Naive thymus-derived CD4-positive, alpha-beta T cell (primary cell): ENCODE results near the gene TUBGCP2. TPM values are rescaled to one million over a fixed set of nuclear protein-coding genes. Genes with fewer than 3 reads are reported as not detected.

Experiments used
- ATAC-seq: fragments of 150-1000 bp; cut with Tn5 transposase; 2 replicates; pipeline ENCODE4 v1.10.0; 2021; ENCODE audit warnings: mild to moderate bottlenecking, moderate library complexity
- CTCF ChIA-PET: fragments of 350-600 bp; sonication (Branson Sonifier 250); formaldehyde crosslinking; loops from one replicate; lab custom pipeline; 2021; ENCODE audit warnings: antibody characterized with exemption; lab: Charles Lee
- POLR2A ChIA-PET: fragments of 350-600 bp; sonication (Branson Sonifier 250); formaldehyde crosslinking; loops from one replicate; lab custom pipeline; 2021; ENCODE audit warnings: antibody characterized with exemption, inconsistent platforms; lab: Charles Lee
- DNase-seq, 9 donors: peaks; one replicate each; pipeline versions ENCODE4 v3.0.0 to v3.0.0-alpha.2; 2020 to 2022; ENCODE audit warnings: mixed read lengths in 1 of 9
- H3K27ac ChIP-seq: one replicate; pipeline ENCODE4 v1.7.0; 2013; ENCODE audit warnings: mild to moderate bottlenecking, low read depth, low read length, moderate library complexity
- H3K27me3 ChIP-seq, 2 donors: one replicate each; pipeline ENCODE4 v1.7.0; 2013; ENCODE audit warnings: low read length in 2 of 2, mild to moderate bottlenecking in 2 of 2, moderate library complexity in 2 of 2; ENCODE audit not compliant: control insufficient read depth in 2 of 2, insufficient read depth in 2 of 2
- H3K36me3 ChIP-seq, 3 experiments: 1 replicate in 2 of 3; 2 replicates in 1 of 3; pipeline ENCODE4 v1.7.0; 2013; ENCODE audit warnings: low read length in 3 of 3, mild to moderate bottlenecking in 3 of 3, moderate library complexity in 1 of 3; ENCODE audit not compliant: insufficient read depth in 3 of 3, control insufficient read depth in 2 of 3
- H3K4me1 ChIP-seq, 2 donors: one replicate each; pipeline ENCODE4 v1.7.0; 2013; ENCODE audit warnings: low read length in 2 of 2, mild to moderate bottlenecking in 2 of 2, moderate library complexity in 1 of 2; ENCODE audit not compliant: control insufficient read depth in 2 of 2, insufficient read depth in 2 of 2
- H3K4me3 ChIP-seq: 2 replicates; pipeline ENCODE4 v1.7.0; 2013; ENCODE audit warnings: mild to moderate bottlenecking, low read length
- H3K9me3 ChIP-seq, 3 experiments: 1 replicate in 2 of 3; 2 replicates in 1 of 3; pipeline ENCODE4 v1.7.0; 2013; ENCODE audit warnings: low read length in 3 of 3; ENCODE audit not compliant: control insufficient read depth in 2 of 3
- H3K27ac Mint-ChIP-seq, 9 donors: one replicate each; pipeline ENCODE4 v1.8.0; 2020 to 2022; ENCODE audit warnings: mixed read lengths in 9 of 9, mild to moderate bottlenecking in 8 of 9, moderate library complexity in 5 of 9, inconsistent platforms in 2 of 9
- H3K27me3 Mint-ChIP-seq, 5 donors: one replicate each; pipeline ENCODE4 v1.8.0; 2021 to 2022; ENCODE audit warnings: mixed read lengths in 5 of 5, mild to moderate bottlenecking in 1 of 5
- H3K36me3 Mint-ChIP-seq, 5 donors: one replicate each; pipeline ENCODE4 v1.8.0; 2020 to 2022; ENCODE audit warnings: mixed read lengths in 5 of 5, mild to moderate bottlenecking in 3 of 5, inconsistent platforms in 1 of 5
- H3K4me1 Mint-ChIP-seq, 7 donors: one replicate each; pipeline ENCODE4 v1.8.0; 2020 to 2022; ENCODE audit warnings: mixed read lengths in 7 of 7, mild to moderate bottlenecking in 3 of 7, inconsistent platforms in 1 of 7
- H3K4me3 Mint-ChIP-seq, 10 donors: one replicate each; pipeline ENCODE4 v1.8.0; 2020 to 2022; ENCODE audit warnings: mild to moderate bottlenecking in 10 of 10, mixed read lengths in 10 of 10, moderate library complexity in 6 of 10, inconsistent platforms in 2 of 10
- H3K9me3 Mint-ChIP-seq, 11 donors: one replicate each; pipeline ENCODE4 v1.8.0; 2020 to 2022; ENCODE audit warnings: mixed read lengths in 11 of 11, mild to moderate bottlenecking in 4 of 11, inconsistent platforms in 1 of 11, moderate library complexity in 1 of 11
- intact Hi-C, 2 donors: fragments of 100-400 bp; cut with micrococcal nuclease; formaldehyde crosslinking; loops; one replicate each; pipeline ENCODE4 v1.15.1; 2023
- polyA plus RNA-seq, 2 donors: library from polyadenylated mRNA; unstranded; fragments of 300-500 nt; fragmentation: Illumina TruSeq; gene quantifications; one replicate each; pipeline ENCODE4 v1.2.3, GENCODE V29; 2021
- total RNA-seq, 6 experiments: library from RNA in 5 of 6; stranded (reverse) in 5 of 6; gene quantifications; 1 replicate in 5 of 6; 2 replicates in 1 of 6; pipeline ENCODE4 v1.2.3 and lab custom pipeline; 2021 to 2026

The TUBGCP2 gene
- total and polyA plus RNA-seq, 7 experiments from 2014 or later, result 29.6 to 97.0 (median 67.7) TPM

GRCh38 chr10:133245439-133246235, 63.0 kb downstream of the TUBGCP2 start:
- CTCF ChIA-PET, result no interaction called here
- no peaks in the 10 kb centered on the region for H3K36me3 ChIP-seq
- H3K4me1 ChIP-seq, result peaks cover 0 to 11% of the 10 kb centered on the region in 2 donors
- H3K4me3 ChIP-seq, result no peak overlapping the region
- Mint-ChIP-seq H3K27me3 (peaks cover 20 to 33% (median 26%) of the 10 kb centered on the region in 5 donors), H3K27ac (no peak overlapping the region), H3K36me3 (no peaks in the 10 kb centered on the region), H3K4me1 (peaks cover 10 to 27% (median 13%) of the 10 kb centered on the region in 7 donors), H3K4me3 (no peak overlapping the region), H3K9me3 (no peaks in the 10 kb centered on the region)
- peaks cover 0 to 7% of the 10 kb centered on the region in 2 donors for H3K27me3 ChIP-seq
- no peak for ATAC-seq
- H3K9me3 ChIP-seq, result no peaks in the 10 kb centered on the region
- H3K27ac ChIP-seq, result no peak overlapping the region
- POLR2A ChIA-PET, result interaction anchor here (1.1 kb wide), 1 partner anchor 11 kb away, joined by 3 read pairs; no protein-coding TSS in a partner anchor
- intact Hi-C loops, result no loop called here
- no peak for DNase-seq

DNA sequence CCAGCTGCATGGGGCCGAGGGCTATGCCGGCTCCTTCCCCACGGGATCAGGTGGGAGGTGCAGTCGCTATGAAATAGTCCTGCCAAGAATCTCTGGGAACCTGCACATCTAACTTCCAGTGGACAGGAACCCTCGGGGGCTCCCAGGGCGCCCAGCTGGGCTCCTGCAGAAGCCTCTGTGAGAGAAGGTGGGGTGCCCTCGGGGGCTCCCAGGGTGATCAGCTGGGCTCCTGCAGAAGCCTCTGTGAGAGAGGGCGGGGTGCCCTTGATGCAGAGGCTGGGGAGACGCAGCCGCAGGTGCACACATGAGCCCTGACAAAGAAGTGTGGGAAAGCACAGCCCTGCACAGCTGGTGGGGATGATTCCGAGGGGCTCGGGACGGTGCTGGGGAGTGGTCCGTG, 65.1 kb downstream of the TUBGCP2 start:
- no peak overlapping the region for H3K4me3 ChIP-seq
- peaks cover 3 to 12% of the 10 kb centered on the region in 2 donors for H3K27me3 ChIP-seq
- H3K27ac Mint-ChIP-seq, result no peak overlapping the region
- H3K36me3 Mint-ChIP-seq, result no peaks in the 10 kb centered on the region
- ChIA-PET POLR2A (no interaction called here), CTCF (interaction anchor here (0.7 kb wide), 1 partner anchor 810 kb away, joined by 4 read pairs; no protein-coding TSS in a partner anchor)
- no peak overlapping the region for H3K4me3 Mint-ChIP-seq
- no peak overlapping the region for H3K27ac ChIP-seq
- DNase-seq (no peak), ATAC-seq (no peak)
- intact Hi-C loops, result no loop called here
- H3K36me3 ChIP-seq, result no peaks in the 10 kb centered on the region
- no peaks in the 10 kb centered on the region for H3K9me3 ChIP-seq
- peaks cover 11 to 27% (median 14%) of the 10 kb centered on the region in 7 donors for H3K4me1 Mint-ChIP-seq
- H3K27me3 Mint-ChIP-seq, result peaks cover 29 to 42% (median 39%) of the 10 kb centered on the region in 5 donors
- H3K4me1 ChIP-seq, result peaks cover 0 to 11% of the 10 kb centered on the region in 2 donors
- no peaks in the 10 kb centered on the region for H3K9me3 Mint-ChIP-seq

DNA sequence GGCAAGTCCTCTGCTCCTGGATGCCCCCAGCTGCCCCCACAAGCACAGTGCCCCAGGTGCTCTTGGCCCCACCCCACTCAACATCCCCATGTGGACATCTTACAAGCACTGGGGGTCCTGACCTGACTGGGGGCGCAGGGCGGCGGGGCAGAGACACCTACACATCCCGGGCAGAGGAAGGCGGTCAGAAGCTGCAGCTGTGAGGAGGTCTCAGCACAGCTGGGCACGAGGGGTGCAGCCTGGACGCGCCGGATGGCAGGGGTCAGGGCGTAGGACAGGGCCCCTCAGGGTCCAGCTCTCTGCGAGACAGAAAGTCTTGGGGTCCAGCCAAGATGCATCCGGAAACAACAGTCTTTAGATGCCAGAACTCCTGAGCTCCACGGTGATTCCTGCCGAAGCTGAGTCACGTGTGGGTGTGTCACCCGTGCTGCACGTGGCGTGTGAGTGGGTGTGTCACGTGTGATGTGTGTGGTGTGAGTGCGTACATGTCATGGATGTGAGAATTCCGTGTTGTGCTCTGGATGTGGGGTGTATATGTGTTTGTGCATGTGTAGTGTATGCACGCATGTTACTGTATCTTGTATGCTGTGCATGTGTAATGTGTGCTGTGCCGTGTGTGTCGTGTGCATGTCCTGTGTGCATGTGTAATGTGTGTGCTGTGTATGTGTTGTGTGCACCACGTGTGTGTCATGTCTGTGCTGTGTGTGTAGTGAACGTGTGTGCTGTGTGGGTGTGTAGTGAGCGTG, 65.9 kb downstream of the TUBGCP2 start:
- Mint-ChIP-seq H3K4me3 (peak overlapping the region in 6 of 10 donors; percentile 6 to 68 (median 46)), H3K9me3 (no peaks in the 10 kb centered on the region), H3K36me3 (no peaks in the 10 kb centered on the region), H3K27ac (peak overlapping the region in 2 of 9 donors; percentile 48 to 73), H3K27me3 (peaks cover 34 to 44% (median 42%) of the 10 kb centered on the region in 5 donors), H3K4me1 (peaks cover 11 to 29% (median 14%) of the 10 kb centered on the region in 7 donors)
- peaks cover 3 to 13% of the 10 kb centered on the region in 2 donors for H3K27me3 ChIP-seq
- no peaks in the 10 kb centered on the region for H3K9me3 ChIP-seq
- no peak overlapping the region for H3K27ac ChIP-seq
- H3K36me3 ChIP-seq, result no peaks in the 10 kb centered on the region
- ChIA-PET CTCF (no interaction called here), POLR2A (no interaction called here)
- ATAC-seq (no peak), DNase-seq (no peak)
- H3K4me1 ChIP-seq, result peaks cover 0 to 11% of the 10 kb centered on the region in 2 donors
- no peak overlapping the region for H3K4me3 ChIP-seq
- intact Hi-C loops, result no loop called here

GRCh38 chr10:133241501-133242205, 67.0 kb downstream of the TUBGCP2 start:
- intact Hi-C loops, result no loop called here
- Histone ChIP-seq H3K27me3 (peaks cover 3 to 13% of the 10 kb centered on the region in 2 donors), H3K4me1 (peaks cover 0 to 20% of the 10 kb centered on the region in 2 donors), H3K27ac (no peak overlapping the region), H3K9me3 (no peaks in the 10 kb centered on the region), H3K36me3 (no peaks in the 10 kb centered on the region), H3K4me3 (peak overlapping the region; percentile 61)
- POLR2A ChIA-PET, result no interaction called here
- DNase-seq (peak in 1 of 9 donors; percentile 7), ATAC-seq (peak; percentile 17)
- H3K27ac Mint-ChIP-seq, result peak overlapping the region in 2 of 9 donors; percentile 22 to 26
- H3K4me1 Mint-ChIP-seq, result peaks cover 11 to 29% (median 14%) of the 10 kb centered on the region in 7 donors
- CTCF ChIA-PET, result no interaction called here
- H3K36me3 Mint-ChIP-seq, result no peaks in the 10 kb centered on the region
- peaks cover 34 to 46% (median 42%) of the 10 kb centered on the region in 5 donors for H3K27me3 Mint-ChIP-seq
- H3K4me3 Mint-ChIP-seq, result peak overlapping the region; percentile 60 to 88 (median 78)
- no peaks in the 10 kb centered on the region for H3K9me3 Mint-ChIP-seq

GRCh38 chr10:133239990-133240389, 68.7 kb downstream of the TUBGCP2 start:
- peaks cover 3 to 13% of the 10 kb centered on the region in 2 donors for H3K27me3 ChIP-seq
- peaks cover 0 to 26% of the 10 kb centered on the region in 2 donors for H3K4me1 ChIP-seq
- Mint-ChIP-seq H3K36me3 (no peaks in the 10 kb centered on the region), H3K9me3 (no peaks in the 10 kb centered on the region), H3K4me1 (peaks cover 11 to 33% (median 18%) of the 10 kb centered on the region in 7 donors), H3K27ac (no peak overlapping the region), H3K4me3 (no peak overlapping the region), H3K27me3 (peaks cover 38 to 53% (median 46%) of the 10 kb centered on the region in 5 donors)
- peak in 1 of 9 donors; percentile 7 for DNase-seq
- ChIA-PET POLR2A (no interaction called here), CTCF (no interaction called here)
- H3K36me3 ChIP-seq, result no peaks in the 10 kb centered on the region
- intact Hi-C loops, result loop anchor here in 1 of 2 donors (10.0 kb wide), 1 partner anchor 95 kb away; no protein-coding TSS in a partner anchor
- H3K27ac ChIP-seq, result no peak overlapping the region
- no peak for ATAC-seq
- H3K4me3 ChIP-seq, result no peak overlapping the region
- H3K9me3 ChIP-seq, result no peaks in the 10 kb centered on the region

DNA sequence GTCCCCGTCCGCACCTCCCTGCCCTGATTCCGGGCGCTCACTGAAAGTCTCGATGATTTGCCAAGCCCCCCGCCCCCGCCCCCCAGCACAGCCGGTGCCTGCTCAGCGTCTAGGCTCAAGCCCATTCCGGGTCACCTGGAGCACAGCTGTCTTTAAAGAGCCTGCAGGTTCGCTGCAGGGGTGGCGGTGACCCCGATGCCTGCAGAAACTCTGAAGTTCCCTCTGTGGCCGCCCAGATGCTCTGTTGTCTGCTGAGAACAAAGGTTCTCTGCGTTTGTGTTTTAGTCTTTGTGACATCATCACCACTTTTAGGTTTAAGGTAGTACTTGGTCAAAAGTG, 70.2 kb downstream of the TUBGCP2 start:
- H3K36me3 ChIP-seq, result no peaks in the 10 kb centered on the region
- no peaks in the 10 kb centered on the region for H3K9me3 ChIP-seq
- DNase-seq, result peak in 1 of 9 donors; percentile 3
- ChIA-PET POLR2A (no interaction called here), CTCF (no interaction called here)
- Mint-ChIP-seq H3K4me1 (peaks cover 11 to 33% (median 18%) of the 10 kb centered on the region in 7 donors), H3K27me3 (peaks cover 38 to 67% (median 48%) of the 10 kb centered on the region in 5 donors), H3K9me3 (peaks cover 0 to 4% (median 0%) of the 10 kb centered on the region in 11 donors), H3K4me3 (peak overlapping the region in 6 of 10 donors; percentile 19 to 79 (median 44)), H3K27ac (no peak overlapping the region), H3K36me3 (no peaks in the 10 kb centered on the region)
- no peak overlapping the region for H3K4me3 ChIP-seq
- H3K4me1 ChIP-seq, result peaks cover 0 to 26% of the 10 kb centered on the region in 2 donors
- ATAC-seq, result no peak
- peaks cover 3 to 13% of the 10 kb centered on the region in 2 donors for H3K27me3 ChIP-seq
- intact Hi-C loops, result loop anchor here in 1 of 2 donors (10.0 kb wide), 1 partner anchor 94 kb away; no protein-coding TSS in a partner anchor
- H3K27ac ChIP-seq, result no peak overlapping the region
